ENCODE measurements around the gene KIAA2012.
"Not testable (repeated sequence)": the region's sequence is repeated elsewhere in the genome, so short reads cannot be mapped to it uniquely, and the experiment has no call there.

DNA sequence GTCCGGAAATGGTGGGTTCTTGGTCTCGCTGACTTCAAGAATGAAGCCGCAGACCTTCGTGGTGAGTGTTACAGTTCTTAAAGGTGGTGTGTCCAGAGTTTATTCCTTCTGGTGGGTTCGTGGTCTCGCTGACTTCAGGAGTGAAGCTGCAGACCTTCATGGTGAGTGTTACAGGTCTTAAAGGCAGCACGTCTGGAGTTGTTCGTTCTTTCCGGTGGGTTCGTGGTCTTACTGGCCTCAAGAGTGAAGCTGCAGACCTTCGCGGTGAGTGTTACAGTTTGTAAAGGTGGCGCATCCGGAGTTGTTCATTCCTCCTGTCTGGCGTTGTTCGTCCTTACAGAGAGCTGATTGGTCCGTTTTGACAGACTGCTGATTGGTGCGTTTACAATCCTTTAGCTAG lies 63.0 kb downstream of the KIAA2012 start:
- not testable (repeated sequence) for TF ChIP-seq YY1 (IDR thresholded peaks at IDR 0.05); CTCF (IDR thresholded peaks at IDR 0.05; ENCODE audit: low read depth, low read length, missing input control)
